HL-60 (cell line): ENCODE measurements around the gene ITIH6.

Experiments
- DNase-seq, 2 experiments: peaks; one replicate each; pipeline ENCODE4 v3.0.0-alpha.2; 2010 to 2020; ENCODE audit warnings: low read depth in 1 of 2, low spot score in 1 of 2
- H3K27ac ChIP-seq: fragments of 250-450 bp; sonication (Bioruptor Pico); replicated peaks from 2 replicates; pipeline ENCODE4 v1.5.1; 2020; ENCODE audit warnings: mild to moderate bottlenecking, moderate library complexity
- H3K27me3 ChIP-seq: fragments of 250-450 bp; sonication (Bioruptor Pico); 2 replicates; pipeline ENCODE4 v1.5.1; 2021; ENCODE audit warnings: mild to moderate bottlenecking, moderate library complexity; ENCODE audit not compliant: insufficient read depth, poor library complexity, severe bottlenecking
- H3K4me3 ChIP-seq: replicated peaks from 2 replicates; pipeline ENCODE4 v1.5.1; 2011; ENCODE audit warnings: mild to moderate bottlenecking, control low read depth, low read length; ENCODE audit not compliant: insufficient read depth
- CTCF ChIP-seq: IDR thresholded peaks from one replicate; pipeline ENCODE4 v1.5.1; 2011; ENCODE audit warnings: low read length, control low read depth, inconsistent platforms; ENCODE audit not compliant: insufficient read depth
- GABPA ChIP-seq: IDR thresholded peaks from 2 replicates; pipeline ENCODE4 v1.6.1; 2012; ENCODE audit warnings: low read depth
- POLR2AphosphoS5 ChIP-seq: IDR thresholded peaks from 2 replicates; pipeline ENCODE4 v1.6.1; 2012; ENCODE audit warnings: low read depth
- SPI1 ChIP-seq: IDR thresholded peaks from 2 replicates; pipeline ENCODE4 v1.6.1; 2012; ENCODE audit warnings: low read depth, mild to moderate bottlenecking, borderline replicate concordance
- TF ChIP-seq, protein P1 (sequence below): IDR thresholded peaks from 2 replicates; pipeline ENCODE4 v1.6.1; 2012; ENCODE audit warnings: low read depth; ENCODE audit not compliant: insufficient replicate concordance

Gene ITIH6

DNA sequence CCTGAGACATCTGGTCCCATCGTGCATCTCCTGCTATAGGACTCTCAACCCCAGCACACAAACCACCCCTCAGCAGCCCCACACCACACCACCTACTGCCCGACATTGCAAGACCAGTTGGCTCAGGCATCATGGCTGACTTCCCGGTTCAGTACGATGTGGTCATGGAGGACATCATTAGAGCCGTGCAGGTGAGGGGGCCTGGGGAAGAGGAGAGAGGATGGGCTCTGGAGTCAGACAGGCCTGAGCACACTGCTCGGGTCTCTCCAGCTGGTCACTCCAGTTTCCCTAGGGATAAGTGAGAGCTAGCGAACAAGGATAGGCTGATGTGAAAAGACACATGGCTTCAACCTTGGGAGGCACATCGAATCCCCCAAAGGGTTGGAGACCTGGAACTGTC is 26.7 kb upstream of the ITIH6 start:
- Histone ChIP-seq H3K27ac (no peak overlapping the region), H3K27me3 (no peaks in the 10 kb centered on the region)
- TF ChIP-seq GABPA (no peak), SPI1 (no peak), POLR2AphosphoS5 (no peak), CTCF (no peak)
- TF ChIP-seq, protein P1, sequence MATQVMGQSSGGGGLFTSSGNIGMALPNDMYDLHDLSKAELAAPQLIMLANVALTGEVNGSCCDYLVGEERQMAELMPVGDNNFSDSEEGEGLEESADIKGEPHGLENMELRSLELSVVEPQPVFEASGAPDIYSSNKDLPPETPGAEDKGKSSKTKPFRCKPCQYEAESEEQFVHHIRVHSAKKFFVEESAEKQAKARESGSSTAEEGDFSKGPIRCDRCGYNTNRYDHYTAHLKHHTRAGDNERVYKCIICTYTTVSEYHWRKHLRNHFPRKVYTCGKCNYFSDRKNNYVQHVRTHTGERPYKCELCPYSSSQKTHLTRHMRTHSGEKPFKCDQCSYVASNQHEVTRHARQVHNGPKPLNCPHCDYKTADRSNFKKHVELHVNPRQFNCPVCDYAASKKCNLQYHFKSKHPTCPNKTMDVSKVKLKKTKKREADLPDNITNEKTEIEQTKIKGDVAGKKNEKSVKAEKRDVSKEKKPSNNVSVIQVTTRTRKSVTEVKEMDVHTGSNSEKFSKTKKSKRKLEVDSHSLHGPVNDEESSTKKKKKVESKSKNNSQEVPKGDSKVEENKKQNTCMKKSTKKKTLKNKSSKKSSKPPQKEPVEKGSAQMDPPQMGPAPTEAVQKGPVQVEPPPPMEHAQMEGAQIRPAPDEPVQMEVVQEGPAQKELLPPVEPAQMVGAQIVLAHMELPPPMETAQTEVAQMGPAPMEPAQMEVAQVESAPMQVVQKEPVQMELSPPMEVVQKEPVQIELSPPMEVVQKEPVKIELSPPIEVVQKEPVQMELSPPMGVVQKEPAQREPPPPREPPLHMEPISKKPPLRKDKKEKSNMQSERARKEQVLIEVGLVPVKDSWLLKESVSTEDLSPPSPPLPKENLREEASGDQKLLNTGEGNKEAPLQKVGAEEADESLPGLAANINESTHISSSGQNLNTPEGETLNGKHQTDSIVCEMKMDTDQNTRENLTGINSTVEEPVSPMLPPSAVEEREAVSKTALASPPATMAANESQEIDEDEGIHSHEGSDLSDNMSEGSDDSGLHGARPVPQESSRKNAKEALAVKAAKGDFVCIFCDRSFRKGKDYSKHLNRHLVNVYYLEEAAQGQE = no peak

GRCh38 chrX:54824195-54824594 is 26.1 kb upstream of the ITIH6 start:
- no peak for DNase-seq
- H3K27ac ChIP-seq = no peak overlapping the region
- TF ChIP-seq SPI1 = no peak
- no peak for TF ChIP-seq CTCF
- TF ChIP-seq GABPA = no peak
- TF ChIP-seq POLR2AphosphoS5 = no peak
- TF ChIP-seq, protein P1 = no peak
- H3K27me3 ChIP-seq = no peaks in the 10 kb centered on the region
- H3K4me3 ChIP-seq = no peak overlapping the region

More for the DNA sequence above, 26.7 kb upstream of the ITIH6 start:
- no peak overlapping the region for H3K4me3 ChIP-seq
- no peak for DNase-seq

- DNase-seq = no peak
- no peak for TF ChIP-seq GABPA
- no peak for TF ChIP-seq POLR2AphosphoS5
- TF ChIP-seq, protein P1 = no peak
- no peak for TF ChIP-seq SPI1
- no peak for TF ChIP-seq CTCF
- H3K27me3 ChIP-seq = no peaks in the 10 kb centered on the region
- no peak overlapping the region for H3K27ac ChIP-seq
- H3K4me3 ChIP-seq = no peak overlapping the region
These were observed 23.3 kb upstream of the ITIH6 start for GRCh38 chrX:54821310-54821709.
